GM21825 (cell line): ENCODE results near the gene CNGB1.
"Not testable (repeated sequence)": the region's sequence is repeated elsewhere in the genome, so short reads cannot be mapped to it uniquely, and the experiment has no call there.

ENCODE experiments used
- ATAC-seq: cut with Tn5 transposase; IDR thresholded peaks from one replicate; pipeline ENCODE4 v1.9.1; 2021; ENCODE audit warnings: mild to moderate bottlenecking, moderate library complexity; ENCODE audit not compliant: unreplicated experiment

The CNGB1 gene

DNA sequence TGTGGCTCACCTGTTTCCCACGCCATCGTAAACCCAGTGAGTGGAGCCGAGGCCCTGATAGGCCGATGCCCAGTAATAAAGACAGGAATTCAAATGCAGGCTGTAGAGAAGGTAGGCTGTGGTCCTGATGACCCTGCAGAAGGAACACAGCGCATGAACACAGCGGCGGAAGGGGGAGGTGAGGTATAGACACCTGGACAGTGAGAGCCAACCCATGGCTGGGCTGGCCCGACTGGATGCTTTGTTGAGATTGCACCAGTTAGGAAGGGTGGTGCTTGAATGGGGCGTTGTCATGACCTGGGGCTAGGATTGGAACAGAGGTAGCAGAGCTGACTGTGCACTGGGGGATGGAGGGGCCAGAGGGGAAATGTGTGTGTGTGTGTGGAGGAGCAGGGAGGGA is 59.2 kb downstream of the CNGB1 start:
- no peak for ATAC-seq

DNA sequence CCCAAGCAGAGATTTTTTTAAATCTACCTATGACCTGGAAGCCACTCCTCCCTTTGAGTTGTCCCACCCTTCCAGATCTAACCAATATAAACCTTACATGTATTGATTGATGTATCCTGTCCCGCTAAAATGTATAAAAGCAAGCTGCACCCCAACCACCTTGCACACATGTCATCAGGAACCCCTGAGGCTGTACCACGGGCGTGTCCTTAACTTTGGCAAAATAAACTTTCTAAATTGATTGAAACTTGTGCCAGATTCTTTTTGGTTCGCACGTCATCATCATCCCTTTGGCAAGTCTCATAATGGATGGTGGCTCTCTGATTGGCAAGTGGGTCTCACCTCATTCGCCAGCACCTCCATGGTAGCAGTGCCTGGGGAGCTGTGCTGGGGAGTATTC is 60.2 kb downstream of the CNGB1 start:
- ATAC-seq, result no peak

- no peak for ATAC-seq
Observed at GRCh38 chr16:57908409-57908987, 62.4 kb downstream of the CNGB1 start.

GRCh38 chr16:57906382-57907316 is 64.3 kb downstream of the CNGB1 start:
- no peak for ATAC-seq

- no peak for ATAC-seq
Observed at GRCh38 chr16:57904101-57904500, 66.8 kb downstream of the CNGB1 start.

DNA sequence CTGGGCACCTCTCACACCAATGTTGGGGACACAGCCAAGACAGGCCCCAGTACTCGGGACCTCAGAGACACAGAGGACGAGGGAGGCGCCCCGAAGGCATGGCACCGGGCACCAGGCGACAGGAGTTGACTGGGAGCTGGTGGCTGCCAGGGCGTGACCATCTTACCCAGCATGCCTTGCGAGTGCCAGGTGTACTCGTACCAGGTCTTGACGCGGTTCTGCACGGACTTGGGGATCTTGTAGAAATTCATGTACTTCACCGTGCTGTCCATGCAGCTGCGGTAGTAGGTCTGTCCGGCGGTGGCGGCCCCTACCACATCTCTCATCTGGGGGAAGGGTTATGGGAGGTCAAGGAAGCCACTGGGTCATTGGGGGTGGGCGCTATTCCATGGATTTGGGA is 67.3 kb downstream of the CNGB1 start:
- ATAC-seq, result no peak

DNA sequence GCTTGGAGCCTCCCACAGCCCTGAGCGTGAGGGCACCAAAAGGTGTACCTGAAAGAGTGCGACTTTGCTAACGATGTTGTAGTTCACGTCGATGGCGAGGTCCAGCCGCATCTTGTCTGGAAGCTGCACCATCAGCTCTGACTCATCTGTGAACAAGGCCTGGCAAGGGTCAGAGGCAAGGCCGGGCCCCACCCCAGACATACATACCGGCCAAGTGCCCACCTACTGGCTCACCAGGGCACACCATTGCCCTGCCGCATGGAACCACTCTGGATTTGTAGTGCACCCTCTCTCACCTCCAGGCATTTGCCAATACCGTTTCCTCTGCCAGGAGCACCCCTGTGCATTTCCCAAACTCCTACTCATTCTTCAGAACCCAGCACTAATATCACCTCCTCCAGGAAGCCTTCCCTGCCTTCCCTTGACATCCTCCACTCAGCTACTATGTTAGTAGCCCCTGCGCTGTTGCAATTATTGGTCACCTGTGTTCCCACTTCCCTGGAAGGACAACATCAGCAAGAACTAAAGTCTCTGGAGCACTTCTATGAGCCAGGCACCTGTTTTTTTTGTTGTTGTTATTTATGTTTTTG is 69.4 kb downstream of the CNGB1 start:
- no peak for ATAC-seq

DNA sequence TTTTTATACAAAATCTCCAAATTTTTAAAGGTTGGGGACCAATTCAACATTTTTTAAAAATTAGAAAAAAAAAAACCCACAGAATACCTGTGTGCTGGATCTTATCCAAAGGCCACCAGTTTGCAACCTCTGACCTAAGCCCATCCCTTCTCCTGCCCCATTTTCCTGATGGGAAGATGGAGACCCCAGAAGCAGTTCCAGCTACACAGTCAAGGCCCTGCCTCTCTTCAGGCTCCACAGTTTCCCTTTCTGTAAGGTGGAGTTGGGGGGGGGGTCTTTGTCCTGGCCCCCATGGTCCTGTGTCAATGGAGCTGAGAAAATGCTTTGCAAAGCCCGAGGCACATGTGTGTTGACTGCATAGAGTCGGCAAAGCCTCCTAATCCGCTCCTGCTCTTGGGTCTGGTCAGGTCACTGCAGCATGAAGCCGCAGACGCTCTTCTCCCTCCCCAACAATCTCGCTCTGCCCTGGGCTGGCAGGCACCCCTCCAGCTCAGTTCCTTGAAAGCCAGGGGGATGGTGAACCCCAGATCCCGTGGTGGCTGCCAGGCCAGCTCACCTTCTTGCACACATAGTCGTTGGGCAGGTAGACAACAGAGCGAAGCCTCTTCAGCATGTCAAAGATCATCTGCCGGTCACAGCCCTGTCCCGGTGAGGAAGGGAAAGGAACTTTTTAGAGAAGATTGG is 70.0 kb downstream of the CNGB1 start:
- ATAC-seq, result no peak

GRCh38 chr16:57899771-57900661 is 70.9 kb downstream of the CNGB1 start:
- ATAC-seq, result no peak

GRCh38 chr16:57898961-57899360 is 72.0 kb downstream of the CNGB1 start:
- no peak for ATAC-seq

DNA sequence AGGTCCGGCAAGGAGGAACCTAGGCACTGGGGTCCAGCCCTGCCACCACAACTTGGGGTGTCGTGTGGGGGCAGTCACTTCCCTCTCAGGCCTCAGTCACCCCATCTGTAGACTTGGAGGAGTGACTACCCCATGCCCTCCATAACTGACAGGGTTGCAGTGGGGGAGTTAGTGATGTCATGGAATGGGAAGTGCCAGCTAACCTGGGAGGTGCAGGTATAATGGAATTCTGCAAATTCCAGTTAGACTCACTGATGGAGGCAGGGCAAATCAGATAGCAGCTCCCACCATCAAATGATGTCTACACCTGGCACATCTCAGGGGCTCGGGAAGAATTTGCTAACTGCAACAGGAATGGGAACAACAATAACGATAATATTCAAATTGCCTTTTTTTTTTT is 72.9 kb downstream of the CNGB1 start:
- no peak for ATAC-seq

DNA sequence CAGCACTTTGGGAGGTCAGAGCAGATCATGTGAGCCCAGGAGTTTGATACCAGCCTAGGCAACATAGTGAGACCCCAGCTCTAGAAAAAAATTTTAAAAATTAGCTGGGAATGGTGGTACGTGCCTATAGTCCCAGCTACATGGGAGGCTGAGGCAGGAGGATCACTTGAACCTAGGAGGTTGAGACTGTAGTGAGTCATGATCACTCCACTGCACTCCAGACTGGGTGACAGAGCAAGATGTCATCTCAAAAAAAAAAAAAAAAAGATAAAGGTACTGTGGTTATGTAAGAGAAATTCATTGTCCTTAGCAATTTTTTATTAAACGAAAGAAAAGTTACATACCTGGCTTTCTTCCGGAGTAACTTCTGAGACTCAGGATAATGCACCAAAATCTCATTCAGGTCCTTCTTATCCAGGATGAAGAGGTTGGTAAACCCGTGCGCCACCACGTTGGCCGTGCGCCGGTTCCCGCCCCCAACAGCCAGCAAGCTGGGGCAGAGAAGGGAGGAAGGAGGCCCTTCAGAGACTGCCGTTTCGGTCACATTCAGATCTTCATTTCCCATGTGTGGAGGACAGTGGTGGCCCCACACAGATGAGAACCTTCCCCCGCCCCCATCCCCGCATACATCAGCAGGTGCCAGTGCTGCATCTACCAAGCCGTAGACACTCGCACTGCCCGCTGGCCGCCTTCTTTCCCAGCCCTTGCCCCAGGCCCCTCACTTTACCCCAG is 73.7 kb downstream of the CNGB1 start:
- no peak for ATAC-seq

DNA sequence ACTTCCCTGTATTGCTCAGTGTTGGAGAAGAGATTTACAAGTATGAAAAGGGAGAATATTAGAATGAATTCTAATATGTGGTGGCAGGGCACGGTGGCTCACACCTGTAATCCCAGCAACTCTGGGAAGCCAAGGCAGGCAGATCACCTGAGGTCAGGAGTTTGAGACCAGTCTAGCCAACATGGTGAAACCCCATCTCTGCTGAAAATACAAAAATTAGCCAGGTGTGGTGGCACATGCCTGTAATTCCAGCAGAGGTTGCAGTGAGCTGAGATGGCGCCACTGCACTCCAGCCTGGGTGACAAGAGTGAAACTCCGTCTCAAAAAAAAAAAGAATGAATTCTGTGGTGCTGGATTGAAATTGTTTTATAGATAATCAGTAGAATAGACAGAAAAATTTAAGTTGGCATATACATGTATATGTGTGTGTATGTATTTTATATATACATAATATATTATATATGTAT is 75.8 kb downstream of the CNGB1 start:
- not testable (repeated sequence) for ATAC-seq

DNA sequence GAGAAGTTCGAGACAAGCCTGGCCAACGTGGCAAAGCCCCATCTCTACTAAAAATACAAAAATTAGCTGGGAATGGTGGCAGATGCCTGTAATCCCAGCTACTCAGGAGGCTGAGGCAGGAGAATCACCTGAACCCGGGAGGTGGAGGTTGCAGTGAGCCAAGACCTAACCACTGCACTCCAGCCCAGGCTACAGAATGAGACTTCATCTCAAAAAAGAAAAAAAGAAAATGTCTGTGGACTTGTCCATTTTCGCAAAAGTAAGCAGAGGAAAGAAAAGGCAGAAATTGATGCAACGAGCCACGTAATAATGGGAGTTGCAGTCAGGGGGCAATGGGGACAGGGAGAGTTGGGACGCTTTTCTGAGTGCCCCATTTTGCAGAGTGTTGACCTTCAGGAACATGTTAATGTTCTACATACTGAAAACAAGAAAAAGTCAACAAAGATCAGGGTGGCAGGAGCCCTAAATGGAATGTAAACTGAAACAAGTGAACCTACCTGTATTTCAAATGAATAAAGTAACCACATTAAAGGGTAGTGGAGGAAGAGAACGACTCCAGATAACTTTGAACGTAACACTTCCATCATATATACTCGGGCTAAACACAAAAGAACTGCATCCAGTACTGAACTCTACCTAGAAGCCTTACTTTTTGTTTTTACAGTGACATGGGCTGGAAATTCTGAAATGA is 76.4 kb downstream of the CNGB1 start:
- no peak for ATAC-seq

- no peak for ATAC-seq
Observed at GRCh38 chr16:57893559-57894389, 77.2 kb downstream of the CNGB1 start.

DNA sequence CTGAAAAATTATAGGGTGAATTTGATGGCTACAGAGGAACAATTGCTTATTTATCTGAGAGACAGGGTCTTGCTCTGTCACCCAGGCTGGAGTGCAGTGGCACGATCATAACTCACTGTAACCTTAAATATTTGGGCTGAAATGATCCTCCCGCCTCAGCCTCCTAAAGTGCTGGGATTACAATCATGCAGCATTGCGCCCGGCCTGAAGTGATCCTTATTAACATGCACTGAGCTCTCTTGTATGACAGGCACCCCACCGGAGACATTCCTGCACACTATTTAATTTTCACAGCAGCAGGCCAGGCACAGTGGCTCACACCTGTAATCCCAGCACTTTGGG is 77.7 kb downstream of the CNGB1 start:
- ATAC-seq, result no peak

DNA sequence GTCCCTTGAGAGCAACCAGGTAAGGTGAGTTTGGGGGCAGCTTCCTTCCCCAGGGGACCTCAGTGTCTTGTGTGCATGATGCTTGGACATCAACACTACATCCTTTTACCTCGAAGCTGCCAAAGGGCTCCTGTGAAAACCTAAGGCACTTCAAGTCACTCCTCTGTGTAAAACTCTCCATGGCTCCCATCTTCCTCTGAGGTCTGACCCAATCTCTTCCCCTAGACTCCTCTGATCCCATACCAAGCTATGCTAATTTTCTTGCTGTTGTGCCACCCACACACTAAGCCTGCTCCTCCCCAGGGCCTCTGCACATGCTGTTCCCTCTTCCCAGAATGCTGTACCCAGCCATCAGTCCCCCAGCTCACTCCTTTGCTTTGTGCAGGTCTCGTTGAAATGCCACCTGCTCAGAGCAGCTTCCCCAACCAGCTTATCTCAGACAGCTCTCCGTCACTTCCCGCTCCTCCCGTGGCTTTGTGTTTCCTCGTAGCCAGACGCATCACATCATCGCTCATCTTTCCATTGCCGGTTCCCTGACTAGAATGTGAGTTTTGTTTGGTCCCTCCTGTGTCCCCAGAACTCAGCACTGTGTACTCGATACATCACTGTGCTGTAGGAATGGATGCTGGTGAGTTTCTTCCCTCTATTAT is 78.4 kb downstream of the CNGB1 start:
- no peak for ATAC-seq

GRCh38 chr16:57892041-57892440 is 78.9 kb downstream of the CNGB1 start:
- ATAC-seq, result no peak
